A549 (cell line): ENCODE data around the gene TBX5. TPM values are rescaled to one million over a fixed set of nuclear protein-coding genes. Genes with fewer than 3 reads are reported as not detected.

ENCODE experiments used
- ATAC-seq, 2 experiments: fragments of 200-7000 bp in 1 of 2; fragments of >200 bp in 1 of 2; cut with Nextera tagmentation in 1 of 2; cut with Tn5 transposase in 1 of 2; 3 replicates each; pipeline versions ENCODE4 v1.8.0 to v1.9.1; 2018 to 2020; ENCODE audit warnings: mild to moderate bottlenecking in 1 of 2, moderate library complexity in 1 of 2
- CTCF ChIA-PET: fragments of 300-600 bp; sonication (Branson Sonifier 250); formaldehyde crosslinking; extraction: SDS; loops from one replicate; lab custom pipeline; 2021; ENCODE audit warnings: antibody characterized with exemption, inconsistent platforms; lab: Yijun Ruan, JAX
- POLR2A ChIA-PET: fragments of 350-600 bp; formaldehyde crosslinking; extraction: SDS; loops from one replicate; lab custom pipeline; 2021; ENCODE audit warnings: antibody characterized with exemption, inconsistent platforms; lab: Yijun Ruan, JAX
- DNase-seq, 2 experiments: peaks; one replicate each; pipeline versions ENCODE4 v3.0.0 to v3.0.0-alpha.2; 2011 to 2016; ENCODE audit warnings: low read depth in 1 of 2, low spot score in 1 of 2
- FAIRE-seq: peaks from 2 replicates; lab custom pipeline; 2011; peaks lifted over from hg19 to GRCh38; lab: Jason Lieb, UNC
- H3K27ac ChIP-seq, 2 experiments: fragments of >200 bp; sonication (Bioruptor Twin); formaldehyde crosslinking; 3 replicates each; pipeline ENCODE4 v1.5.1; 2016 to 2017
- H3K4me1 ChIP-seq: fragments of >200 bp; sonication (Bioruptor Twin); formaldehyde crosslinking; 3 replicates; pipeline ENCODE4 v1.6.1; 2016
- H3K4me2 ChIP-seq: fragments of >200 bp; sonication (Bioruptor Twin); formaldehyde crosslinking; 3 replicates; pipeline ENCODE4 v1.6.1; 2016
- H3K4me3 ChIP-seq: fragments of >200 bp; sonication (Bioruptor Twin); formaldehyde crosslinking; 3 replicates; pipeline ENCODE4 v1.5.1; 2016
- H3K9me3 ChIP-seq: fragments of >200 bp; sonication (Bioruptor Twin); formaldehyde crosslinking; 3 replicates; pipeline ENCODE4 v1.6.1; 2016
- BHLHE40 ChIP-seq: IDR thresholded peaks from 2 replicates; pipeline ENCODE4 v1.6.1; 2012; ENCODE audit warnings: low read depth, low read length, inconsistent platforms
- CEBPB ChIP-seq, 2 experiments: fragments of >200 bp in 1 of 2; sonication (Bioruptor Twin) in 1 of 2; formaldehyde crosslinking in 1 of 2; IDR thresholded peaks; 2 replicates each; pipeline ENCODE4 v1.6.1; 2012 to 2016
- CHD2 ChIP-seq: fragments of 150-350 bp; IDR thresholded peaks from 2 replicates; pipeline ENCODE4 v1.6.1; 2014; ENCODE audit warnings: low read length; ENCODE audit not compliant: partially characterized antibody
- EHF ChIP-seq: fragments of 250-450 bp; sonication (Bioruptor Pico); IDR thresholded peaks from 2 replicates; pipeline ENCODE4 v1.5.0; 2020; ENCODE audit warnings: mild to moderate bottlenecking
- EP300 ChIP-seq, 2 experiments: fragments of >200 bp; sonication (Bioruptor Twin); formaldehyde crosslinking; IDR thresholded peaks; 2 replicates in 1 of 2; 3 replicates in 1 of 2; pipeline ENCODE4 v1.6.1; 2016 to 2017
- GATA3 ChIP-seq: IDR thresholded peaks from 2 replicates; pipeline ENCODE4 v1.6.1; 2012; ENCODE audit warnings: borderline replicate concordance
- HDAC2 ChIP-seq: fragments of 200-600 bp; sonication (generic); IDR thresholded peaks from 2 replicates; pipeline ENCODE4 v1.6.1; 2016
- HOXB5 ChIP-seq: fragments of 250-450 bp; sonication (Bioruptor Pico); IDR thresholded peaks from 2 replicates; pipeline ENCODE4 v1.5.0; 2020; ENCODE audit warnings: mild to moderate bottlenecking, moderate library complexity
- KDM5A ChIP-seq: fragments of 200-600 bp; sonication (generic); IDR thresholded peaks from 2 replicates; pipeline ENCODE4 v1.6.1; 2016; ENCODE audit warnings: antibody characterized with exemption, mild to moderate bottlenecking
- MYC ChIP-seq: IDR thresholded peaks from 2 replicates; pipeline ENCODE4 v1.6.1; 2012; ENCODE audit warnings: mild to moderate bottlenecking, inconsistent platforms, low read length, improper control_type of control experiment, borderline replicate concordance
- NPAS2 ChIP-seq: fragments of 250-450 bp; sonication (Bioruptor Pico); IDR thresholded peaks from 2 replicates; pipeline ENCODE4 v1.8.0; 2022; ENCODE audit warnings: mild to moderate bottlenecking, moderate library complexity, borderline replicate concordance
- NR3C1 ChIP-seq: fragments of >200 bp; sonication (Bioruptor Twin); formaldehyde crosslinking; IDR thresholded peaks from 3 replicates; pipeline ENCODE4 v1.6.1; 2017
- POLR2A ChIP-seq: IDR thresholded peaks from 2 replicates; pipeline ENCODE4 v1.6.1; 2012; ENCODE audit warnings: mild to moderate bottlenecking, low read length
- RCOR1 ChIP-seq: fragments of 150-350 bp; IDR thresholded peaks from 2 replicates; pipeline ENCODE4 v1.6.1; 2014; ENCODE audit warnings: antibody characterized with exemption, low read length, low read depth
- RFX5 ChIP-seq: fragments of 450-650 bp; IDR thresholded peaks from 2 replicates; pipeline ENCODE4 v1.7.1; 2014; ENCODE audit warnings: antibody characterized with exemption, mild to moderate bottlenecking, moderate library complexity
- SMC3 ChIP-seq: fragments of >200 bp; sonication (Bioruptor Twin); formaldehyde crosslinking; IDR thresholded peaks from 3 replicates; pipeline ENCODE4 v1.6.1; 2018; ENCODE audit warnings: inconsistent platforms
- TFCP2L1 ChIP-seq: fragments of 250-450 bp; sonication (Bioruptor Pico); IDR thresholded peaks from 2 replicates; pipeline ENCODE4 v1.5.0; 2021; ENCODE audit warnings: mild to moderate bottlenecking
- ZC3H11A ChIP-seq: fragments of 450-650 bp; IDR thresholded peaks from 2 replicates; pipeline ENCODE4 v1.6.1; 2014; ENCODE audit warnings: antibody characterized with exemption, mild to moderate bottlenecking
- ZSCAN20 ChIP-seq: fragments of 250-450 bp; sonication (Bioruptor Pico); IDR thresholded peaks from 2 replicates; pipeline ENCODE4 v1.8.0; 2022; ENCODE audit warnings: mild to moderate bottlenecking, moderate library complexity
- WGBS: methylation state at CpG from one replicate; pipeline ENCODE4 v1.1.6; 2017; ENCODE audit errors: missing lambda C conversion rate; 5-methylcytosine and 5-hydroxymethylcytosine counted together
- polyA plus RNA-seq, 4 experiments: library from polyadenylated mRNA; depleted of rRNA in 3 of 4; stranded (reverse); fragments of >200 nt; fragmentation: RNase III in 1 of 4; extraction: RNeasy Plus Mini Kit Qiagen cat#74134 plus additional on column Dnase treatment in 1 of 4; gene quantifications; 2 replicates in 3 of 4; 3 replicates in 1 of 4; pipeline ENCODE4 v1.2.3, GENCODE V29; 2011 to 2017
- TF ChIP-seq, protein P1 (sequence below): fragments of 250-450 bp; sonication (Bioruptor Pico); IDR thresholded peaks from 2 replicates; pipeline ENCODE4 v1.5.0; 2021; ENCODE audit warnings: mild to moderate bottlenecking, moderate library complexity, borderline replicate concordance
- TF ChIP-seq, protein P2 (sequence below): IDR thresholded peaks from 2 replicates; pipeline ENCODE4 v1.6.1; 2012; ENCODE audit warnings: low read depth, borderline replicate concordance
- TF ChIP-seq, protein P3 (sequence below): fragments of 200-600 bp; sonication (generic); IDR thresholded peaks from 2 replicates; pipeline ENCODE4 v1.6.1; 2016; ENCODE audit warnings: antibody characterized with exemption, mild to moderate bottlenecking, moderate library complexity

The TBX5 gene
- polyA plus RNA-seq, 2 of the 4 experiments (the other 2 are of a cell fraction): not detected

DNA sequence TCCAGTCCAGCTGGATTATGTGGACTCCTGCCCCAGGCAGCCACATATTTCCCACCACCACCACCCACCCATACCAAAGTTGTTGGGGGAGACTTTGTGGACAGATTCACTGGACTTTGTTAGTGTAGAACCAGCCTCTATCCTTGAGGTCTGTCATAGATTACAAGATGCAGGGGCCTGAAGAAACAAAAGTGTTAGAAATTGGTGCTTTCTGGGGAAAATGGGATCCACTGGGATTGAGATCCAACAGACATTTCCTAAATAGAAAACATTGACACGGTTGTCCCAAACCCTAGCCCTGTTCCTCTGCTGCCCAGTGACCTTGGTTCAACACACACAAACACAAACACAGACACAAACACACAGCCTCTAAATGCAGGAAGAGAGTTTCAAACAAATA lies 36.6 kb upstream of the TBX5 start:
- POLR2A ChIA-PET: no interaction called here
- CTCF ChIA-PET: no interaction called here
- no peak for FAIRE-seq

DNA sequence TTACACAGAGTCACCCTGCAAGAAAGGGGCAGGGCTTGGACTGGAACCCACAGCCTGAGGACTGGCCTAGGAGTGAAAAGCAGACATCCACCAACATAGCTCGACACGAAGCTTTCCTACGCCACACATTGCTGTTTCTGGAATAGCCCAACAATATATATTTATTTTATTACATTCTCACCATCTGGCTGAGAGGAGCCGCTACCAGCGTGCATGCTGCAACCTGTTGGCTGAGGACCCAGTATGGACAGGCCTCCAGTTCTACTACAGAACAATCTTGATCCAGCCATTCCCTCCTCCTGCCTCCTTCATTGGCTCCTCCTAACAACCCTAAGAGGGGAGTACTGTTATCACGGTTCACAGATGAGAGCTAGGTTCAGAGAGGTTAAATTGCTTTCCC lies 35.6 kb upstream of the TBX5 start:
- TF ChIP-seq BHLHE40 (no peak), HDAC2 (no peak), HOXB5 (CRISPR knock-in tag) (no peak)
- no peak for ATAC-seq
- no peak overlapping the region for H3K27ac ChIP-seq
- POLR2A ChIA-PET: no interaction called here
- no peak overlapping the region for H3K4me3 ChIP-seq
- no peaks in the 10 kb centered on the region for H3K9me3 ChIP-seq
- no peak overlapping the region for H3K4me2 ChIP-seq
- WGBS: 14% methylated on average over 6 of the region's 6 CpGs
- no peaks in the 10 kb centered on the region for H3K4me1 ChIP-seq
- FAIRE-seq: no peak
- no peak for DNase-seq
- CTCF ChIA-PET: interaction anchor here (1.0 kb wide), 1 partner anchor 12 kb away, joined by 3 read pairs; no protein-coding TSS in a partner anchor

More for the DNA sequence above, 36.6 kb upstream of the TBX5 start:
- DNase-seq (no peak), ATAC-seq (no peak)
- no peaks in the 10 kb centered on the region for H3K4me1 ChIP-seq
- TF ChIP-seq NR3C1: no peak
- no peak for TF ChIP-seq KDM5A
- TF ChIP-seq, protein P1, sequence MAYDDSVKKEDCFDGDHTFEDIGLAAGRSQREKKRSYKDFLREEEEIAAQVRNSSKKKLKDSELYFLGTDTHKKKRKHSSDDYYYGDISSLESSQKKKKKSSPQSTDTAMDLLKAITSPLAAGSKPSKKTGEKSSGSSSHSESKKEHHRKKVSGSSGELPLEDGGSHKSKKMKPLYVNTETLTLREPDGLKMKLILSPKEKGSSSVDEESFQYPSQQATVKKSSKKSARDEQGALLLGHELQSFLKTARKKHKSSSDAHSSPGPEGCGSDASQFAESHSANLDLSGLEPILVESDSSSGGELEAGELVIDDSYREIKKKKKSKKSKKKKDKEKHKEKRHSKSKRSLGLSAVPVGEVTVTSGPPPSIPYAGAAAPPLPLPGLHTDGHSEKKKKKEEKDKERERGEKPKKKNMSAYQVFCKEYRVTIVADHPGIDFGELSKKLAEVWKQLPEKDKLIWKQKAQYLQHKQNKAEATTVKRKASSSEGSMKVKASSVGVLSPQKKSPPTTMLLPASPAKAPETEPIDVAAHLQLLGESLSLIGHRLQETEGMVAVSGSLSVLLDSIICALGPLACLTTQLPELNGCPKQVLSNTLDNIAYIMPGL: no peak
- no peak for TF ChIP-seq MYC
- TF ChIP-seq SMC3: no peak
- TF ChIP-seq EHF: no peak
- TF ChIP-seq RCOR1: no peak
- TF ChIP-seq POLR2A: no peak
- TF ChIP-seq, protein P2, sequence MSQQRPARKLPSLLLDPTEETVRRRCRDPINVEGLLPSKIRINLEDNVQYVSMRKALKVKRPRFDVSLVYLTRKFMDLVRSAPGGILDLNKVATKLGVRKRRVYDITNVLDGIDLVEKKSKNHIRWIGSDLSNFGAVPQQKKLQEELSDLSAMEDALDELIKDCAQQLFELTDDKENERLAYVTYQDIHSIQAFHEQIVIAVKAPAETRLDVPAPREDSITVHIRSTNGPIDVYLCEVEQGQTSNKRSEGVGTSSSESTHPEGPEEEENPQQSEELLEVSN: no peak
- TF ChIP-seq NPAS2 (CRISPR knock-in tag): no peak
- no peak for TF ChIP-seq CEBPB (IDR thresholded peaks at IDR 0.05)
- no peak for TF ChIP-seq EP300 (IDR thresholded peaks at IDR 0.05)
- TF ChIP-seq RFX5: no peak
- no peak for TF ChIP-seq ZSCAN20 (CRISPR knock-in tag)
- no peak for TF ChIP-seq HDAC2
- TF ChIP-seq, protein P3, sequence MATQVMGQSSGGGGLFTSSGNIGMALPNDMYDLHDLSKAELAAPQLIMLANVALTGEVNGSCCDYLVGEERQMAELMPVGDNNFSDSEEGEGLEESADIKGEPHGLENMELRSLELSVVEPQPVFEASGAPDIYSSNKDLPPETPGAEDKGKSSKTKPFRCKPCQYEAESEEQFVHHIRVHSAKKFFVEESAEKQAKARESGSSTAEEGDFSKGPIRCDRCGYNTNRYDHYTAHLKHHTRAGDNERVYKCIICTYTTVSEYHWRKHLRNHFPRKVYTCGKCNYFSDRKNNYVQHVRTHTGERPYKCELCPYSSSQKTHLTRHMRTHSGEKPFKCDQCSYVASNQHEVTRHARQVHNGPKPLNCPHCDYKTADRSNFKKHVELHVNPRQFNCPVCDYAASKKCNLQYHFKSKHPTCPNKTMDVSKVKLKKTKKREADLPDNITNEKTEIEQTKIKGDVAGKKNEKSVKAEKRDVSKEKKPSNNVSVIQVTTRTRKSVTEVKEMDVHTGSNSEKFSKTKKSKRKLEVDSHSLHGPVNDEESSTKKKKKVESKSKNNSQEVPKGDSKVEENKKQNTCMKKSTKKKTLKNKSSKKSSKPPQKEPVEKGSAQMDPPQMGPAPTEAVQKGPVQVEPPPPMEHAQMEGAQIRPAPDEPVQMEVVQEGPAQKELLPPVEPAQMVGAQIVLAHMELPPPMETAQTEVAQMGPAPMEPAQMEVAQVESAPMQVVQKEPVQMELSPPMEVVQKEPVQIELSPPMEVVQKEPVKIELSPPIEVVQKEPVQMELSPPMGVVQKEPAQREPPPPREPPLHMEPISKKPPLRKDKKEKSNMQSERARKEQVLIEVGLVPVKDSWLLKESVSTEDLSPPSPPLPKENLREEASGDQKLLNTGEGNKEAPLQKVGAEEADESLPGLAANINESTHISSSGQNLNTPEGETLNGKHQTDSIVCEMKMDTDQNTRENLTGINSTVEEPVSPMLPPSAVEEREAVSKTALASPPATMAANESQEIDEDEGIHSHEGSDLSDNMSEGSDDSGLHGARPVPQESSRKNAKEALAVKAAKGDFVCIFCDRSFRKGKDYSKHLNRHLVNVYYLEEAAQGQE: no peak
- TF ChIP-seq CHD2: no peak
- TF ChIP-seq TFCP2L1 (CRISPR knock-in tag): no peak
- TF ChIP-seq GATA3: no peak
- no peak for TF ChIP-seq ZC3H11A
- H3K9me3 ChIP-seq: no peaks in the 10 kb centered on the region
- H3K4me3 ChIP-seq: no peak overlapping the region
- H3K27ac ChIP-seq: no peak overlapping the region
- no peak overlapping the region for H3K4me2 ChIP-seq
- WGBS: 0% methylated on average over 1 of the region's 1 CpG
